Measurements from ENCODE around the gene FOXN1. TPM values are rescaled to one million over a fixed set of nuclear protein-coding genes. Genes with fewer than 3 reads are reported as not detected.
A peak's percentile ranks its signal among the peaks of the same experiment; 100 is the strongest.

FOXN1 gene
- total RNA-seq, 4 donors from 2014 or later = not detected

DNA sequence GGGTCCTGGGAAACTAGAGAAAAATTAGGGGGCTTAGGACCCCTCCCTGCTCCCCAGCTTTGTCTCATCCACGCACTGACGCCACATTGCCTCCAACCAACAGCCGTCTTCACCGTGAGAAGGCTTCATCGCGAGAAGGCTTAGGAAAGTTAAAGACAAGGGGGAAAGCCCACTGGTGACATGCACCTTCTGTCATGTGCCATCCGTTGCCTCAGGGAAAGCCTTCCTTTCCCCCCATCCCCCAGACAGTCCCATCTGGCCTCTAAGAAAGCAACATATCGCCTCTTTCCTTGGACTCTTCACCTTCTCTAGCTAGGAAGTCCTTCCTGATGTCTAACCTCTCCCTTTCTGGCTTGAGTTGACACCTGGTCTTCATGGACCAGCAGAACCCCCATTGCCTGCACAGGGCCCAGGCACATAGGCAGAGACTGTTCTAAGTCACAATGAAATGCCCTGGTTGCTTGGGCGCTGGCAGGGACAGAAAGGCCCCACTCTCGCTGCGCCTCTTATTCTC is 2.1 kb downstream of the FOXN1 start:
- Histone ChIP-seq H3K27me3 (peaks cover 0 to 72% of the 10 kb centered on the region in 2 donors), H3K36me3 (no peaks in the 10 kb centered on the region), H3K4me3 (no peak overlapping the region), H3K4me1 (peaks cover 0 to 4% (median 0%) of the 10 kb centered on the region in 4 donors), H3K9me3 (no peaks in the 10 kb centered on the region), H3K27ac (no peak overlapping the region)
- DNase-seq (ENCODE audit: low spot score in 2 of 2) = no peak
- TF ChIP-seq EP300 (IDR thresholded peaks at IDR 0.05) = no peak
- TF ChIP-seq, protein P1, sequence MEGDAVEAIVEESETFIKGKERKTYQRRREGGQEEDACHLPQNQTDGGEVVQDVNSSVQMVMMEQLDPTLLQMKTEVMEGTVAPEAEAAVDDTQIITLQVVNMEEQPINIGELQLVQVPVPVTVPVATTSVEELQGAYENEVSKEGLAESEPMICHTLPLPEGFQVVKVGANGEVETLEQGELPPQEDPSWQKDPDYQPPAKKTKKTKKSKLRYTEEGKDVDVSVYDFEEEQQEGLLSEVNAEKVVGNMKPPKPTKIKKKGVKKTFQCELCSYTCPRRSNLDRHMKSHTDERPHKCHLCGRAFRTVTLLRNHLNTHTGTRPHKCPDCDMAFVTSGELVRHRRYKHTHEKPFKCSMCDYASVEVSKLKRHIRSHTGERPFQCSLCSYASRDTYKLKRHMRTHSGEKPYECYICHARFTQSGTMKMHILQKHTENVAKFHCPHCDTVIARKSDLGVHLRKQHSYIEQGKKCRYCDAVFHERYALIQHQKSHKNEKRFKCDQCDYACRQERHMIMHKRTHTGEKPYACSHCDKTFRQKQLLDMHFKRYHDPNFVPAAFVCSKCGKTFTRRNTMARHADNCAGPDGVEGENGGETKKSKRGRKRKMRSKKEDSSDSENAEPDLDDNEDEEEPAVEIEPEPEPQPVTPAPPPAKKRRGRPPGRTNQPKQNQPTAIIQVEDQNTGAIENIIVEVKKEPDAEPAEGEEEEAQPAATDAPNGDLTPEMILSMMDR (IDR thresholded peaks at IDR 0.05) = no peak
- no peak for TF ChIP-seq POLR2A (IDR thresholded peaks at IDR 0.05)
- WGBS, 2 donors = 61 to 68% methylated on average over 10 to 11 of the region's 11 CpGs

DNA sequence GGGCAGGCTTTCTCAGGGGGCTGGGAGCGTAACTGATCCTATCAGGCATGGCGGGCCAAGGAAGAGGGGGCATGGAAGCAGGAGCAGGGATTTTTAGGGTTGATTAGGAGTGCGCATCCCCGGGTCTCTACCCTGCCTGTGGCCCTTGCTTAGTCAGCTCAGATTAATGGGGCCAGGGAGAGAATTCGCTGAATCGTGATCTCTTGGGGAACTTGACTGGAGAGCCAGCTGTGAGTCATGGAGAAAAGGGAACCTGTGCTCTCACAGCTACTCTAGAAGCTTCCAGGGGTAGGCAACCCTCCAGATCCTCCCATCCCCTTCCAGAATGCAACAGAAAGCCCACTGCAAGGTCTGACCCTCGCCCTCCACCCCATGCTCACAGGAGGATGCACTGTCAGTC is 3.6 kb downstream of the FOXN1 start:
- peaks cover 0 to 84% of the 10 kb centered on the region in 2 donors for H3K27me3 ChIP-seq
- TF ChIP-seq, protein P1 (IDR thresholded peaks at IDR 0.05) = no peak
- no peak for TF ChIP-seq EP300 (IDR thresholded peaks at IDR 0.05)
- no peak overlapping the region for H3K4me3 ChIP-seq
- peaks cover 0 to 4% (median 0%) of the 10 kb centered on the region in 4 donors for H3K4me1 ChIP-seq
- 76 to 78% methylated on average over 7 of the region's 7 CpGs for WGBS, 2 donors
- H3K9me3 ChIP-seq = no peaks in the 10 kb centered on the region
- DNase-seq (ENCODE audit: low spot score in 2 of 2) = peak in 1 of 2 donors; percentile 8
- no peaks in the 10 kb centered on the region for H3K36me3 ChIP-seq
- no peak overlapping the region for H3K27ac ChIP-seq

- WGBS, 2 donors = 71 to 77% methylated on average over 1 to 3 of the region's 3 CpGs
- Histone ChIP-seq H3K9me3 (no peaks in the 10 kb centered on the region), H3K4me3 (no peak overlapping the region), H3K27me3 (peaks cover 0 to 69% of the 10 kb centered on the region in 2 donors), H3K4me1 (peaks cover 0 to 4% (median 0%) of the 10 kb centered on the region in 4 donors), H3K27ac (no peak overlapping the region), H3K36me3 (no peaks in the 10 kb centered on the region)
- TF ChIP-seq POLR2A (IDR thresholded peaks at IDR 0.05) = no peak
- TF ChIP-seq, protein P1 (IDR thresholded peaks at IDR 0.05) = no peak
- no peak for TF ChIP-seq EP300 (IDR thresholded peaks at IDR 0.05)
- DNase-seq (ENCODE audit: low spot score in 2 of 2) = no peak
Observed at GRCh38 chr17:28511858-28512461, 5.8 kb downstream of the FOXN1 start.

GRCh38 chr17:28513476-28513875 is 7.3 kb downstream of the FOXN1 start:
- TF ChIP-seq, protein P1 (IDR thresholded peaks at IDR 0.05) = no peak
- no peak for TF ChIP-seq EP300 (IDR thresholded peaks at IDR 0.05)
- no peak for TF ChIP-seq POLR2A (IDR thresholded peaks at IDR 0.05)
- no peak overlapping the region for H3K27ac ChIP-seq
- peaks cover 0 to 54% of the 10 kb centered on the region in 2 donors for H3K27me3 ChIP-seq

DNA sequence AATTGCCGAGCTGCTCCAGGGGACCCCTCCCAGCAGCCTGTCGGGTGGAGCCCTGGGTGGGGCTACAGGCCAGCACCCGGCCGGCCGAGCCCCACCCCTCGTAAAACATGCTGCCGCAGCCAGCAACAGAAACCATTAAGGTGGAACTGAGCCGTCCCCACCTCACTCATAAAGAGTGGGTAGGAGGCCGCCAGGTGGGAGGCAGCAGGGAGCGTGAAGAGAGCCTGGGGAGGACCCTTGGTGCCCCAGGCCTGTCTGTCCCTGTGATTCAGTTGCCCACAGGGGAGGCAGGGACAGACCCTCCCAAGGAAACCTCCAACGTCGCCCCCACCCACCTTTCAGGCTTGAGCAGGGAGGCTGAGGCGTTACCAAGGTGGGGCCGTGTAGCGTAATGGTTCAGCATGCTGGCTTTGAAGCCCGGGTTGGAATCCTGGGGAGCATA is 8.4 kb downstream of the FOXN1 start:
- Histone ChIP-seq H3K4me3 (no peak overlapping the region), H3K27ac (no peak overlapping the region), H3K9me3 (no peaks in the 10 kb centered on the region), H3K4me1 (no peaks in the 10 kb centered on the region), H3K36me3 (no peaks in the 10 kb centered on the region), H3K27me3 (peaks cover 0 to 47% of the 10 kb centered on the region in 2 donors)
- 43 to 52% methylated on average over 16 of the region's 16 CpGs for WGBS, 2 donors
- DNase-seq (ENCODE audit: low spot score in 2 of 2) = no peak
- TF ChIP-seq EP300 (IDR thresholded peaks at IDR 0.05) (no peak), POLR2A (IDR thresholded peaks at IDR 0.05) (no peak)
- TF ChIP-seq, protein P1 (IDR thresholded peaks at IDR 0.05) = no peak

More at GRCh38 chr17:28513476-28513875, 7.3 kb downstream of the FOXN1 start:
- WGBS, 2 donors = 55 to 68% methylated on average over 7 of the region's 7 CpGs
- H3K4me1 ChIP-seq = no peaks in the 10 kb centered on the region
- DNase-seq (ENCODE audit: low spot score in 2 of 2) = no peak
- H3K9me3 ChIP-seq = no peaks in the 10 kb centered on the region
- no peaks in the 10 kb centered on the region for H3K36me3 ChIP-seq
- no peak overlapping the region for H3K4me3 ChIP-seq
